ENCODE measurements around the gene SPO11. TPM values are rescaled to one million over a fixed set of nuclear protein-coding genes. Genes with fewer than 3 reads are reported as not detected.

Gene SPO11
- polyA plus RNA-seq, 1 experiment, result not detected

GRCh38 chr20:57384953-57385761, 55.6 kb downstream of the SPO11 start:
- Histone ChIP-seq H3K27me3 (ENCODE audit: control insufficient read depth, insufficient read depth, low read length) (no peaks in the 10 kb centered on the region), H3K4me3 (ENCODE audit: low read depth, low read length) (no peak overlapping the region), H3K36me3 (ENCODE audit: control insufficient read depth, insufficient read depth, low read length) (no peaks in the 10 kb centered on the region)
- ChIA-PET POLR2A (no interaction called here), CTCF (interaction anchor here (0.6 to 5.7 kb wide), 2 partner anchors 10 to 111 kb away, joined by 3 to 19 read pairs; no protein-coding TSS in a partner anchor)
- TF ChIP-seq CTCF (IDR thresholded peaks at IDR 0.05; ENCODE audit: insufficient read depth, low read depth, low read length), result no peak
- no peak for DNase-seq (ENCODE audit: low read depth)

- ChIA-PET CTCF (interaction anchor here (5.7 kb wide), 1 partner anchor 110 kb away, joined by 19 read pairs; no protein-coding TSS in a partner anchor), POLR2A (no interaction called here)
- TF ChIP-seq CTCF (IDR thresholded peaks at IDR 0.05; ENCODE audit: insufficient read depth, low read depth, low read length), result no peak
- H3K4me3 ChIP-seq (ENCODE audit: low read depth, low read length), result no peak overlapping the region
- no peak for DNase-seq (ENCODE audit: low read depth)
- no peaks in the 10 kb centered on the region for H3K36me3 ChIP-seq (ENCODE audit: control insufficient read depth, insufficient read depth, low read length)
- no peaks in the 10 kb centered on the region for H3K27me3 ChIP-seq (ENCODE audit: control insufficient read depth, insufficient read depth, low read length)
Measured at GRCh38 chr20:57385940-57386339, 56.3 kb downstream of the SPO11 start.

GRCh38 chr20:57386762-57387161, 57.2 kb downstream of the SPO11 start:
- no peak for DNase-seq (ENCODE audit: low read depth)
- ChIA-PET POLR2A (no interaction called here), CTCF (interaction anchor here (5.7 kb wide), 1 partner anchor 109 kb away, joined by 19 read pairs; no protein-coding TSS in a partner anchor)
- Histone ChIP-seq H3K4me3 (ENCODE audit: low read depth, low read length) (no peak overlapping the region), H3K27me3 (ENCODE audit: control insufficient read depth, insufficient read depth, low read length) (no peaks in the 10 kb centered on the region), H3K36me3 (ENCODE audit: control insufficient read depth, insufficient read depth, low read length) (no peaks in the 10 kb centered on the region)
- TF ChIP-seq CTCF (IDR thresholded peaks at IDR 0.05; ENCODE audit: insufficient read depth, low read depth, low read length), result no peak

- CTCF ChIA-PET, result interaction anchor here (1.5 to 5.7 kb wide), 3 partner anchors 94 to 111 kb away, joined by 5 to 19 read pairs (median 6); no protein-coding TSS in a partner anchor
- Histone ChIP-seq H3K4me3 (ENCODE audit: low read depth, low read length) (no peak overlapping the region), H3K27me3 (ENCODE audit: control insufficient read depth, insufficient read depth, low read length) (no peaks in the 10 kb centered on the region), H3K36me3 (ENCODE audit: control insufficient read depth, insufficient read depth, low read length) (no peaks in the 10 kb centered on the region)
- DNase-seq (ENCODE audit: low read depth), result no peak
- TF ChIP-seq CTCF (IDR thresholded peaks at IDR 0.05; ENCODE audit: insufficient read depth, low read depth, low read length), result no peak
- POLR2A ChIA-PET, result no interaction called here
Measured at GRCh38 chr20:57387463-57387862, 57.9 kb downstream of the SPO11 start.

GRCh38 chr20:57387945-57388371, 58.4 kb downstream of the SPO11 start:
- Histone ChIP-seq H3K36me3 (ENCODE audit: control insufficient read depth, insufficient read depth, low read length) (peaks cover under 1% of the 10 kb centered on the region; the same call in 1 of the 2 replicates), H3K4me3 (ENCODE audit: low read depth, low read length) (no peak overlapping the region), H3K27me3 (ENCODE audit: control insufficient read depth, insufficient read depth, low read length) (no peaks in the 10 kb centered on the region)
- no peak for DNase-seq (ENCODE audit: low read depth)
- no peak for TF ChIP-seq CTCF (IDR thresholded peaks at IDR 0.05; ENCODE audit: insufficient read depth, low read depth, low read length)
- POLR2A ChIA-PET, result no interaction called here
- CTCF ChIA-PET, result interaction anchor here (1.5 to 5.7 kb wide), 3 partner anchors 94 to 111 kb away, joined by 5 to 19 read pairs (median 6); no protein-coding TSS in a partner anchor
